ENCODE measurements around the gene IGSF3. TPM values are rescaled to one million over a fixed set of nuclear protein-coding genes. Genes with fewer than 3 reads are reported as not detected.
A peak's percentile ranks its signal among the peaks of the same experiment; 100 is the strongest.

Gene IGSF3
- polyA plus RNA-seq, 3 donors, result 0.07 to 0.12 TPM; not detected in 1

DNA sequence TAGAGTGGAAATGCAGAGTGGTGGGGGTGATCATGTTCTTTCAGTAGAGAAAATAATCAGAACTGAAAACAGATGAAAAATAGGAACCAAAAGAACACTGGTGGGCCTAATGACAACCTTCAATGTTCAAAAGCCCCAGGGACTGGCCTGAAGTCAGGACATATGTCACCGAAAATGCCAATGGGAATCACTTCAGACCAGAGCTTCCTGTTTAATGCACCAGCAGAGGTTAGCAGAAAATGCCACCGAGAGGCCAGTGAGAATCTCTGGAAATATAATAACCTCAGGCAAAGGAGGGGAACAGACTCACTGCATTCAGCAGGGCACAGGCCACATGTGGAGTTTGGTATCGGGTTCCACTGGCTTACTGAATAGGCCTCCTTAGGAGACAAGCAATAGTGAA is 80.8 kb downstream of the IGSF3 start:
- Histone ChIP-seq H3K4me3 (replicated peaks in 1 of 3; ENCODE audit: low read depth in 2 of 3, low read length in 3 of 3) (no peak overlapping the region), H3K4me2 (replicated peaks; ENCODE audit: extremely low read depth, low read length, poor library complexity, severe bottlenecking) (no peak overlapping the region), H3K27me3 (ENCODE audit: control insufficient read depth in 2 of 2, insufficient read depth in 2 of 2, low read length in 2 of 2) (no peaks in the 10 kb centered on the region), H2AFZ (ENCODE audit: insufficient read depth, low read depth, low read length, poor library complexity, severe bottlenecking) (no peak overlapping the region), H3K9me3 (replicated peaks in 1 of 2; ENCODE audit: control insufficient read depth in 1 of 2, insufficient read depth in 1 of 2, low read length in 2 of 2) (no peaks in the 10 kb centered on the region), H3K36me3 (replicated peaks in 1 of 2; ENCODE audit: control insufficient read depth in 1 of 2, insufficient read depth in 2 of 2, low read length in 2 of 2) (no peaks in the 10 kb centered on the region), H3K4me1 (ENCODE audit: control insufficient read depth in 1 of 2, insufficient read depth in 2 of 2, low read length in 2 of 2) (peaks cover 22 to 28% of the 10 kb centered on the region in 2 donors), H3K9ac (ENCODE audit: insufficient read depth, low read length, poor library complexity, severe bottlenecking) (no peak overlapping the region), H4K20me1 (ENCODE audit: insufficient read depth, low read length) (no peaks in the 10 kb centered on the region), H3K79me2 (ENCODE audit: insufficient read depth, low read length) (no peaks in the 10 kb centered on the region), H3K27ac (ENCODE audit: low read depth in 1 of 2, low read length in 2 of 2) (no peak overlapping the region)
- Mint-ChIP-seq H3K4me1 (peaks cover 39% of the 10 kb centered on the region), H3K27ac (peak overlapping the region in 2 of 7 donors; percentile 28 to 55), H3K36me3 (peaks cover 0 to 4% of the 10 kb centered on the region in 2 donors), H3K9me3 (peaks cover 0 to 6% (median 0%) of the 10 kb centered on the region in 7 donors), H3K27me3 (ENCODE audit: low read depth in 3 of 3) (peaks cover 0 to 4% (median 0%) of the 10 kb centered on the region in 3 donors), H3K4me3 (no peak overlapping the region)
- peak in 1 of 3 donors; percentile 32 for DNase-seq
- TF ChIP-seq, protein P1, sequence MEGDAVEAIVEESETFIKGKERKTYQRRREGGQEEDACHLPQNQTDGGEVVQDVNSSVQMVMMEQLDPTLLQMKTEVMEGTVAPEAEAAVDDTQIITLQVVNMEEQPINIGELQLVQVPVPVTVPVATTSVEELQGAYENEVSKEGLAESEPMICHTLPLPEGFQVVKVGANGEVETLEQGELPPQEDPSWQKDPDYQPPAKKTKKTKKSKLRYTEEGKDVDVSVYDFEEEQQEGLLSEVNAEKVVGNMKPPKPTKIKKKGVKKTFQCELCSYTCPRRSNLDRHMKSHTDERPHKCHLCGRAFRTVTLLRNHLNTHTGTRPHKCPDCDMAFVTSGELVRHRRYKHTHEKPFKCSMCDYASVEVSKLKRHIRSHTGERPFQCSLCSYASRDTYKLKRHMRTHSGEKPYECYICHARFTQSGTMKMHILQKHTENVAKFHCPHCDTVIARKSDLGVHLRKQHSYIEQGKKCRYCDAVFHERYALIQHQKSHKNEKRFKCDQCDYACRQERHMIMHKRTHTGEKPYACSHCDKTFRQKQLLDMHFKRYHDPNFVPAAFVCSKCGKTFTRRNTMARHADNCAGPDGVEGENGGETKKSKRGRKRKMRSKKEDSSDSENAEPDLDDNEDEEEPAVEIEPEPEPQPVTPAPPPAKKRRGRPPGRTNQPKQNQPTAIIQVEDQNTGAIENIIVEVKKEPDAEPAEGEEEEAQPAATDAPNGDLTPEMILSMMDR (IDR thresholded peaks at IDR 0.05), result no peak
- WGBS (ENCODE audit: insufficient coverage), result 95% methylated on average over 2 of the region's 3 CpGs
- intact Hi-C loops (cut with micrococcal nuclease), result no loop called here

GRCh38 chr1:116585886-116586285 is 81.6 kb downstream of the IGSF3 start:
- Histone ChIP-seq H3K4me2 (replicated peaks; ENCODE audit: extremely low read depth, low read length, poor library complexity, severe bottlenecking) (no peak overlapping the region), H3K27ac (ENCODE audit: low read depth in 1 of 2, low read length in 2 of 2) (no peak overlapping the region), H3K4me1 (ENCODE audit: control insufficient read depth in 1 of 2, insufficient read depth in 2 of 2, low read length in 2 of 2) (peaks cover 22 to 28% of the 10 kb centered on the region in 2 donors), H3K27me3 (ENCODE audit: control insufficient read depth in 2 of 2, insufficient read depth in 2 of 2, low read length in 2 of 2) (no peaks in the 10 kb centered on the region), H2AFZ (ENCODE audit: insufficient read depth, low read depth, low read length, poor library complexity, severe bottlenecking) (no peak overlapping the region), H3K9ac (ENCODE audit: insufficient read depth, low read length, poor library complexity, severe bottlenecking) (no peak overlapping the region), H3K36me3 (replicated peaks in 1 of 2; ENCODE audit: control insufficient read depth in 1 of 2, insufficient read depth in 2 of 2, low read length in 2 of 2) (no peaks in the 10 kb centered on the region), H3K4me3 (replicated peaks in 1 of 3; ENCODE audit: low read depth in 2 of 3, low read length in 3 of 3) (no peak overlapping the region), H4K20me1 (ENCODE audit: insufficient read depth, low read length) (no peaks in the 10 kb centered on the region), H3K79me2 (ENCODE audit: insufficient read depth, low read length) (no peaks in the 10 kb centered on the region), H3K9me3 (replicated peaks in 1 of 2; ENCODE audit: control insufficient read depth in 1 of 2, insufficient read depth in 1 of 2, low read length in 2 of 2) (no peaks in the 10 kb centered on the region)
- H3K4me3 Mint-ChIP-seq, result no peak overlapping the region
- H3K9me3 Mint-ChIP-seq, result peaks cover 0 to 6% (median 0%) of the 10 kb centered on the region in 7 donors
- H3K27ac Mint-ChIP-seq, result peak overlapping the region in 1 of 7 donors; percentile 21
- DNase-seq, result no peak
- peaks cover 0 to 4% of the 10 kb centered on the region in 2 donors for H3K36me3 Mint-ChIP-seq
- 100% methylated on average over 1 of the region's 1 CpG for WGBS (ENCODE audit: insufficient coverage)
- intact Hi-C loops (cut with micrococcal nuclease), result no loop called here
- TF ChIP-seq, protein P1 (IDR thresholded peaks at IDR 0.05), result no peak
- H3K27me3 Mint-ChIP-seq (ENCODE audit: low read depth in 3 of 3), result peaks cover 0 to 4% (median 0%) of the 10 kb centered on the region in 3 donors
- H3K4me1 Mint-ChIP-seq, result peaks cover 37% of the 10 kb centered on the region
